ENCODE data around the gene KCNIP2. TPM values are rescaled to one million over a fixed set of nuclear protein-coding genes. Genes with fewer than 3 reads are reported as not detected.

KCNIP2 gene
- total RNA-seq, 1 experiment from 2014 or later: 4.3 TPM

- no peak overlapping the region for H3K27ac ChIP-seq (ENCODE audit: low read length)
- no peak for DNase-seq (ENCODE audit: low read depth, low spot score)
- POLR2A ChIA-PET: no interaction called here
- no peak for ATAC-seq
- TF ChIP-seq, protein P1, sequence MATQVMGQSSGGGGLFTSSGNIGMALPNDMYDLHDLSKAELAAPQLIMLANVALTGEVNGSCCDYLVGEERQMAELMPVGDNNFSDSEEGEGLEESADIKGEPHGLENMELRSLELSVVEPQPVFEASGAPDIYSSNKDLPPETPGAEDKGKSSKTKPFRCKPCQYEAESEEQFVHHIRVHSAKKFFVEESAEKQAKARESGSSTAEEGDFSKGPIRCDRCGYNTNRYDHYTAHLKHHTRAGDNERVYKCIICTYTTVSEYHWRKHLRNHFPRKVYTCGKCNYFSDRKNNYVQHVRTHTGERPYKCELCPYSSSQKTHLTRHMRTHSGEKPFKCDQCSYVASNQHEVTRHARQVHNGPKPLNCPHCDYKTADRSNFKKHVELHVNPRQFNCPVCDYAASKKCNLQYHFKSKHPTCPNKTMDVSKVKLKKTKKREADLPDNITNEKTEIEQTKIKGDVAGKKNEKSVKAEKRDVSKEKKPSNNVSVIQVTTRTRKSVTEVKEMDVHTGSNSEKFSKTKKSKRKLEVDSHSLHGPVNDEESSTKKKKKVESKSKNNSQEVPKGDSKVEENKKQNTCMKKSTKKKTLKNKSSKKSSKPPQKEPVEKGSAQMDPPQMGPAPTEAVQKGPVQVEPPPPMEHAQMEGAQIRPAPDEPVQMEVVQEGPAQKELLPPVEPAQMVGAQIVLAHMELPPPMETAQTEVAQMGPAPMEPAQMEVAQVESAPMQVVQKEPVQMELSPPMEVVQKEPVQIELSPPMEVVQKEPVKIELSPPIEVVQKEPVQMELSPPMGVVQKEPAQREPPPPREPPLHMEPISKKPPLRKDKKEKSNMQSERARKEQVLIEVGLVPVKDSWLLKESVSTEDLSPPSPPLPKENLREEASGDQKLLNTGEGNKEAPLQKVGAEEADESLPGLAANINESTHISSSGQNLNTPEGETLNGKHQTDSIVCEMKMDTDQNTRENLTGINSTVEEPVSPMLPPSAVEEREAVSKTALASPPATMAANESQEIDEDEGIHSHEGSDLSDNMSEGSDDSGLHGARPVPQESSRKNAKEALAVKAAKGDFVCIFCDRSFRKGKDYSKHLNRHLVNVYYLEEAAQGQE (IDR thresholded peaks at IDR 0.05; ENCODE audit: insufficient read depth in 1 of 2, low read depth in 2 of 2, low read length in 1 of 2): no peak
- no peak for TF ChIP-seq SIN3A (IDR thresholded peaks at IDR 0.05; ENCODE audit: borderline replicate concordance, insufficient read depth, low read depth, low read length)
- TF ChIP-seq TCF7L2 (IDR thresholded peaks at IDR 0.05; ENCODE audit: low read depth, low read length): no peak
- no peak for TF ChIP-seq CTCF (IDR thresholded peaks at IDR 0.05)
- TF ChIP-seq POLR2AphosphoS5 (IDR thresholded peaks at IDR 0.05; ENCODE audit: low read depth, low read length): no peak
- H3K27me3 ChIP-seq (ENCODE audit: control insufficient read depth, insufficient read depth, low read length): no peaks in the 10 kb centered on the region
- in situ Hi-C loops (cut with HindIII; ENCODE audit: low pct_unique_long_range_greater_than_20kb, low sequenced_read_pairs) (no loop called here), intact Hi-C loops (cut with micrococcal nuclease; ENCODE audit: unreplicated experiment) (no loop called here)
- H3K4me1 ChIP-seq (ENCODE audit: control insufficient read depth, insufficient read depth, low read length): peaks cover 12% of the 10 kb centered on the region
- CTCF ChIA-PET: no interaction called here
- no peaks in the 10 kb centered on the region for H3K36me3 ChIP-seq (ENCODE audit: control insufficient read depth, insufficient read depth, low read length)
- H3K4me3 ChIP-seq (ENCODE audit: low read depth in 2 of 2, low read length in 2 of 2): no peak overlapping the region
- H3K9me3 ChIP-seq (ENCODE audit: control insufficient read depth, insufficient read depth, low read depth, low read length): no peaks in the 10 kb centered on the region
- no TSS peak for BruUV-seq (replicated peaks)
These were observed 16.7 kb downstream of the KCNIP2 start for GRCh38 chr10:101826852-101827434.

- no peak overlapping the region for H3K4me3 ChIP-seq (ENCODE audit: low read depth in 2 of 2, low read length in 2 of 2)
- BruUV-seq (replicated peaks): no TSS peak
- intact Hi-C loops (cut with micrococcal nuclease; ENCODE audit: unreplicated experiment): no loop called here
- in situ Hi-C loops (cut with HindIII; ENCODE audit: low pct_unique_long_range_greater_than_20kb, low sequenced_read_pairs): no loop called here
- TF ChIP-seq, protein P1 (IDR thresholded peaks at IDR 0.05; ENCODE audit: insufficient read depth in 1 of 2, low read depth in 2 of 2, low read length in 1 of 2): no peak
- TF ChIP-seq CTCF (IDR thresholded peaks at IDR 0.05) (no peak), POLR2AphosphoS5 (IDR thresholded peaks at IDR 0.05; ENCODE audit: low read depth, low read length) (no peak), SIN3A (IDR thresholded peaks at IDR 0.05; ENCODE audit: borderline replicate concordance, insufficient read depth, low read depth, low read length) (no peak), TCF7L2 (IDR thresholded peaks at IDR 0.05; ENCODE audit: low read depth, low read length) (no peak)
- no peak for DNase-seq (ENCODE audit: low read depth, low spot score)
- H3K9me3 ChIP-seq (ENCODE audit: control insufficient read depth, insufficient read depth, low read depth, low read length): no peaks in the 10 kb centered on the region
- ChIA-PET POLR2A (no interaction called here), CTCF (no interaction called here)
- 0 out of 2 replicates have a peak, but pooled peaks cover under 1% of the 10 kb centered on the region for H3K4me1 ChIP-seq (ENCODE audit: control insufficient read depth, insufficient read depth, low read length)
- no peaks in the 10 kb centered on the region for H3K27me3 ChIP-seq (ENCODE audit: control insufficient read depth, insufficient read depth, low read length)
- H3K36me3 ChIP-seq (ENCODE audit: control insufficient read depth, insufficient read depth, low read length): no peaks in the 10 kb centered on the region
- no peak for ATAC-seq
- no peak overlapping the region for H3K27ac ChIP-seq (ENCODE audit: low read length)
These were observed 18.9 kb downstream of the KCNIP2 start for GRCh38 chr10:101824736-101825135.

Measured in Panc1 (cell line).